ENCODE data around the gene TICRR.

DNA sequence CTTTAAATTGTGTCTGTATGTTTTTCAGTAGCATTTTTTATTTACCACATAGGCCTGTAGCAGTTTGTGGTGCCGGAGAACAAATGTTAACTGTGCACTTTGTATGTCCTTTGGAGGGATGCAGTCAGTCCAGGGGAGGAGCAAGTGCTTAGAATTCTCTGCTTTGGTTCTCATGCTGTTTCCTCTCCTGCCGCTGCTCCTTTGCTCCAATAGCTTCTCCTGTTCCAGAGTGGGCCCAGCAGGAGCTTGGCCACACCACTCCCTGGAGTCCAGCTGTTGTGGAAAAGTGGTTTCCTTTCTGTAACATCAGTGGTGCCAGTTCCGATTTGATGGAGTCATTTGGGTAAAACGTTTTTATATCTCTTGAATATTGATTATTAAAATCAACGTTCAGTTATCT is 16.6 kb downstream of the TICRR start:
- no peak for TF ChIP-seq GATA3 (IDR thresholded peaks at IDR 0.05; ENCODE audit: low read depth, low read length)
- TF ChIP-seq GATA2 (IDR thresholded peaks at IDR 0.05; ENCODE audit: low read depth, low read length) = no peak

All from SH-SY5Y (cell line).